UCSD-AML1 (cell line): ENCODE measurements around the gene C11orf52.

Experiments used
- DNase-seq: peaks from one replicate; lab custom pipeline; 2025; ENCODE audit not compliant: unreplicated experiment; lab: John Stamatoyannopoulos, UW

C11orf52 gene

DNA sequence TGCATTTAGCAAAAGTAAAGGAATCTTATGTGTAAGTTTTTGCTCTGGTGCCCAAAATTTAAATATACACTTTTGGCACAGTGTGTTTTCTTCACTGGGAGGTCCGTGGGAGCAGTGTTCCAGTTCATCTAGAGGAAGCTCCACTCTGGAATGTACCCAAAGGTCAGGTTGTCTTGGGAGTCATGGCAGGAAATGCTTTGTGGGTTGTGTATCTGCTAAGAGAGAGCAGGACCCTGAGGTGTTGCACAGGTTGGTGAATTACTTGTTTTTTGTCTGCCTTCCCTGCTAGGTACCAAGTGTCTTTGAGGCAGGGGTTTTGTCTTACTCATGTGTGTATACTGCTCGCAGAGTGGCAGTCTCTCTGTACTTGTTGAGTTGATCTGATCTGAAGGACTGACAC, 55.7 kb downstream of the C11orf52 start:
- no peak for DNase-seq

DNA sequence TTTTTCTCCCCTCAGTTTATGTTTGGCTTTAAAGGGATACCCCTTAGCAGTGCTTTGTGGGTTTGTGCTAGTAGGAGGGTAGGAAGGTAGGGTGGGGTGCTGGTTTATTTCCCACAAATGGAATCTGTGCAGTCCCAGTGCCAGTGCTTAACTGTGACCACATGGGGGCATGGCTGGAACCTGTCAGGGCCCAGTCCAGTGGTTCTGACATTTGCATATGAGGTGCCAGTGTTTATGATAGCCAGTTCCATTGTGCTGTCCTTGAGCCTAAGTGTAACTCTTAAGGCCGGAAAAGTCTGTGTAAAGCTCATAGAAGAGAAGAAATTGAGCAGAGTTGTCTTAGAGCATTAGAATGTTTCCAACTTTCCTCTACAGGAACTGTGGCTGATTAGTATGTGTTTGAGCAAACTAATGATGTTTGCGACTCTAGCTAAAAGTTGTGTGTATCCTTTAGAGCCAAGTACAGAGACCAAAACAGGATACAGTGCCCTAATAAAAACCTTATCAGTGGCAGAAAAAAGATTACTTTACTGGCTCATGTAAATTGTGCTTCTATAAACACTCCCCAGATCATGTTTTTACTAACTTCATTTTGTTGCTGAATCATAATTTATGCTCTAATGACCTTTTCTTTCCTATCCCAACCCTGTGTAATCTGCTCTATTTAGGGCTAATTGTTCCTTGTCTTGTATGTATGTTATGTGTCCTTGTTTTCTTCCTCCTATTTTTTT, 56.5 kb downstream of the C11orf52 start:
- no peak for DNase-seq

DNA sequence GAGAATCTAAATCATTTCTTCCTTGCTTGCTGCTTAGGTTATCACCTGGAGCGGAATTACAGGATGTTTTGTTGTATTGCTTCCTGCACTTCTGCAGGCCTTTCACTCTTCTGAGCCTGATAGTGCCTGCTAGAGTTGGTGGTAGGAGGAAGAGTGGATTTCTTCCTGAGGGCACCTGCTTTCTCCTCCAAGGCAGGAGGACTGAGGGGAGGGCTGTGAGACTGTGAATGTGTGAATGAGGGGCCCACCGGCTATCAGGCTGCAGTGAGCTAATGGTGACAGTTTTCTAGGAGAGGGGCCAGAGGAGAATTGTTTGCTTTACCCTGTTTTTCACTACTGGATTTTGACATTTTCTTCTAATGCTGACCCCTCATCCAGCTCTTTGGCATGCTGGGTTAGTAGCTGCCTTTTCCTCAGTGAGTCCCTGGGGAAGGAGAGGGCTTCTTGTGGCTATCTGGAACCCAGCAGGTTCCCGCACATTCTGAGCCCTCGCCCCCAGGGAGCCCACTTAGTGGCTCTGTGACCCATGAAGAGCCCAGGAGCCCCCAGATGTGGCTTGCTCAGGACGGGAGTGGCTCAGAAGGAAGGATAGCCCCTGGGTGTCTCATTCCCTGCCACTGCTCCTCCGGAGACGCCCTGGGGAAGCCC, 57.5 kb downstream of the C11orf52 start:
- no peak for DNase-seq
